Measurements from ENCODE around the gene NPHS1. TPM values are rescaled to one million over a fixed set of nuclear protein-coding genes. Genes with fewer than 3 reads are reported as not detected.
A peak's percentile ranks its signal among the peaks of the same experiment; 100 is the strongest.

NPHS1 gene, protein sequence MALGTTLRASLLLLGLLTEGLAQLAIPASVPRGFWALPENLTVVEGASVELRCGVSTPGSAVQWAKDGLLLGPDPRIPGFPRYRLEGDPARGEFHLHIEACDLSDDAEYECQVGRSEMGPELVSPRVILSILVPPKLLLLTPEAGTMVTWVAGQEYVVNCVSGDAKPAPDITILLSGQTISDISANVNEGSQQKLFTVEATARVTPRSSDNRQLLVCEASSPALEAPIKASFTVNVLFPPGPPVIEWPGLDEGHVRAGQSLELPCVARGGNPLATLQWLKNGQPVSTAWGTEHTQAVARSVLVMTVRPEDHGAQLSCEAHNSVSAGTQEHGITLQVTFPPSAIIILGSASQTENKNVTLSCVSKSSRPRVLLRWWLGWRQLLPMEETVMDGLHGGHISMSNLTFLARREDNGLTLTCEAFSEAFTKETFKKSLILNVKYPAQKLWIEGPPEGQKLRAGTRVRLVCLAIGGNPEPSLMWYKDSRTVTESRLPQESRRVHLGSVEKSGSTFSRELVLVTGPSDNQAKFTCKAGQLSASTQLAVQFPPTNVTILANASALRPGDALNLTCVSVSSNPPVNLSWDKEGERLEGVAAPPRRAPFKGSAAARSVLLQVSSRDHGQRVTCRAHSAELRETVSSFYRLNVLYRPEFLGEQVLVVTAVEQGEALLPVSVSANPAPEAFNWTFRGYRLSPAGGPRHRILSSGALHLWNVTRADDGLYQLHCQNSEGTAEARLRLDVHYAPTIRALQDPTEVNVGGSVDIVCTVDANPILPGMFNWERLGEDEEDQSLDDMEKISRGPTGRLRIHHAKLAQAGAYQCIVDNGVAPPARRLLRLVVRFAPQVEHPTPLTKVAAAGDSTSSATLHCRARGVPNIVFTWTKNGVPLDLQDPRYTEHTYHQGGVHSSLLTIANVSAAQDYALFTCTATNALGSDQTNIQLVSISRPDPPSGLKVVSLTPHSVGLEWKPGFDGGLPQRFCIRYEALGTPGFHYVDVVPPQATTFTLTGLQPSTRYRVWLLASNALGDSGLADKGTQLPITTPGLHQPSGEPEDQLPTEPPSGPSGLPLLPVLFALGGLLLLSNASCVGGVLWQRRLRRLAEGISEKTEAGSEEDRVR (N-terminal part only)
- total RNA-seq (2021; fragmentation: NEBNext Ultra II Directional; extraction: Animal tissue kit (Norgen Biotek cat#: 25700)) (0.40 and 1.4 TPM in 2 replicates), polyA plus RNA-seq (2011; rRNA removed) (1.3 and 1.9 TPM in 2 replicates), polyA minus RNA-seq (2011; rRNA and poly(A)+ RNA removed) (0.63 and 0.73 TPM in 2 replicates)
- polyA plus RNA-seq (2011; cell fraction: cytosol; rRNA removed), result 2.6 TPM
- 8.1 TPM for polyA plus RNA-seq (2011; cell fraction: nucleus; rRNA removed)
- 0.87 to 1.9 TPM (median 1.4 TPM) in 4 replicates for polyA plus RNA-seq (2012, experiment 1 of 2)
- 0.34 TPM for polyA plus RNA-seq (2012, experiment 2 of 2)
- 0.69 TPM for polyA plus RNA-seq (2013, experiment 1 of 2)
- polyA plus RNA-seq (2013, experiment 2 of 2), result 0.68 TPM
- 0.73 TPM for polyA minus RNA-seq (2011; cell fraction: cytosol; rRNA and poly(A)+ RNA removed)
- 1.7 TPM for polyA minus RNA-seq (2011; cell fraction: nucleus; rRNA and poly(A)+ RNA removed)
- long read RNA-seq, experiment 1, result 0 reads
- long read RNA-seq, experiment 2, partial matches to known transcripts, result 1 of 2 reads
- long read RNA-seq, experiment 2, other reads (novel, unspliced or antisense), result 1 of 2 reads

DNA sequence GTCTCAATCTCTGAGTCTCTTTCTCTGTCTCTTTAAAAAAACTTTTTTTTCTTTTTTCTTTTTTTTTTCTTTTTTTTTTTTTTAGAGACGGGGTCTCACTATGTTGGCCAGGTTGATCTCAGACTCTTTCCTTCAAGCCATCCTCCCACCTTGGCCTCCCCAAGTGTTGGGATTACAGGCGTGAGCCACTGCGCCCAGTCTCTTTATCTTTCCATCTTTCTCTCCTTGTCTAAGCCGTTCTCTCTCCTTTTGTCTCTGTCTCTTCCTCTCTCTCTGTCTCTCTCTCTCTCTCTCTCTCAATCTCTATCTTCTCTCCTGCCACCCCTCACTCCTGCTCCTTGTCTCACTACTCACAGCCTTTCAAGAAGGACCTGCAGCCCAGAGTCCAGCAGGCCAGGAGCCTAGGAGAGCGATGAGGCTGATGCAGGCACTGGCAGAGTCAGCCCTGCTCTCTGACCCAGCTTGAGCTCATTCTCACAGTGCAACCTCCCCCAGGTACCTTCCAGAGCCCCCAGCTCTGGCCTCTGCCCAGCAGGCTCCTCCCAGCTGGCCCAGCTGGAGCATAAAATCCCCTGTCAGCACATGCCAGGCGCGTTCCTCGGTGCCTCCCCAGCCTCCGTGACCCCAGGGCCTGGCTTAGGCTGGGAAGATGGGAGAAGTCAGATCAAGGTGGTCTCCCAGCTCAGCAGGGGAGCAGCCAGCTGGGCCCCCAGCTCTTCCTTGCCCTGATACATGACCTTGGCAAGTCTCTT, at the start of gene NPHS1:
NPHS1 (minus strand) TSS at position 476 of the 752 bp plus-strand sequence. CDS start 667 bp downstream, outside the sequence.
- FAIRE-seq (no peak), DNase-seq (ENCODE audit: low read depth in 1 of 2, low spot score in 2 of 2) (no peak)
- H3K18ac ChIP-seq (ENCODE audit: extremely low read depth, low read length), result peak within 1 kb of the TSS; percentile 15
- H3K79me2 ChIP-seq (ENCODE audit: control insufficient read depth in 1 of 2, insufficient read depth in 2 of 2, low read length in 2 of 2), result no peaks in the 10 kb centered on the region
- H3K9ac ChIP-seq (replicated peaks in 1 of 4; ENCODE audit: extremely low read depth in 1 of 4, low read depth in 3 of 4, low read length in 3 of 4), result no peak within 1 kb of the TSS
- POLR2A ChIA-PET (ENCODE audit: partially characterized antibody), result interaction anchor here (1.0 kb wide), 1 partner anchor 9 kb away, joined by 4 read pairs; no protein-coding TSS in a partner anchor
- no peak within 1 kb of the TSS for H2BK120ac ChIP-seq (replicated peaks; ENCODE audit: low read depth, low read length)
- 90% methylated on average over 8 of the region's 9 CpGs; no CpG with 5 or more reads in 1 of the 2 experiments for WGBS, 2 experiments (ENCODE audit: extremely low coverage in 1 of 2, insufficient coverage in 1 of 2, insufficient read length in 1 of 2, insufficient replicate concordance in 2 of 2, low coverage in 1 of 2, low lambda C conversion rate in 2 of 2, missing lambda C conversion rate in 1 of 2)
- no peak within 1 kb of the TSS for H3K23ac ChIP-seq (ENCODE audit: insufficient read length)
- peak within 1 kb of the TSS; percentile 8 for H4K91ac ChIP-seq (replicated peaks; ENCODE audit: insufficient read length, low read length)
- peaks cover 3 to 26% (median 20%) of the 10 kb centered on the region in 4 experiments for H3K27me3 ChIP-seq (replicated peaks in 1 of 4; ENCODE audit: control insufficient read depth in 3 of 4, extremely low read depth in 1 of 4, insufficient read depth in 3 of 4, low read length in 3 of 4)
- H2AFZ ChIP-seq (ENCODE audit: low read length), result no peak within 1 kb of the TSS; the same call in 1 of the 2 replicates
- peak within 1 kb of the TSS; percentile 34 to 51 for H3K4me2 ChIP-seq (ENCODE audit: insufficient read depth in 1 of 2, low read depth in 2 of 2, low read length in 2 of 2)
- H3K23me2 ChIP-seq (ENCODE audit: low read depth, low read length), result peaks cover 8% of the 10 kb centered on the region; the same call in 1 of the 2 replicates
- H4K8ac ChIP-seq (ENCODE audit: extremely low read depth, insufficient read depth, low read length), result peak within 1 kb of the TSS; percentile 88
- H2BK5ac ChIP-seq (ENCODE audit: low read depth, low read length), result no peak within 1 kb of the TSS
- H3K14ac ChIP-seq (ENCODE audit: insufficient read length), result no peak within 1 kb of the TSS
- H3K4me3 ChIP-seq (ENCODE audit: extremely low read depth in 1 of 4, insufficient read depth in 2 of 4, low read depth in 3 of 4, low read length in 4 of 4), result peak within 1 kb of the TSS in 1 of 4 experiments; percentile 41; a peak in 3 of 8 replicates
- H3K36me3 ChIP-seq (ENCODE audit: control insufficient read depth in 2 of 4, insufficient read depth in 4 of 4, low read length in 3 of 4), result no peaks in the 10 kb centered on the region
- H3K27ac ChIP-seq (ENCODE audit: low read depth, low read length), result no peak within 1 kb of the TSS
- no peaks in the 10 kb centered on the region for H3K9me3 ChIP-seq (ENCODE audit: insufficient read depth in 2 of 2, low read depth in 1 of 2, low read length in 1 of 2)
- peaks cover 0 to 1% of the 10 kb centered on the region in 2 experiments for H4K20me1 ChIP-seq (replicated peaks in 1 of 2; ENCODE audit: control insufficient read depth in 1 of 2, insufficient read depth in 2 of 2, low read length in 2 of 2)
- H3K4ac ChIP-seq (replicated peaks; ENCODE audit: insufficient read length, low read depth, low read length), result no peak within 1 kb of the TSS
- no peak within 1 kb of the TSS for H2BK12ac ChIP-seq (ENCODE audit: low read depth, low read length)
- H3K79me1 ChIP-seq (ENCODE audit: low read depth, low read length), result no peaks in the 10 kb centered on the region
- no peak within 1 kb of the TSS for H2BK15ac ChIP-seq (ENCODE audit: low read length)
- peaks cover 0 to 12% (median 7%) of the 10 kb centered on the region in 4 experiments; a peak in 5 of 7 replicates for H3K4me1 ChIP-seq (replicated peaks in 1 of 4; ENCODE audit: control insufficient read depth in 3 of 4, insufficient read depth in 4 of 4, low read length in 3 of 4)
- no peak within 1 kb of the TSS for H2BK20ac ChIP-seq (ENCODE audit: low read length)
- no peak within 1 kb of the TSS for H3K56ac ChIP-seq (replicated peaks; ENCODE audit: insufficient read length, low read depth, low read length)
- peak within 1 kb of the TSS; percentile 75; the same call in 1 of the 2 replicates for H2AK5ac ChIP-seq (ENCODE audit: low read depth, low read length)
- no peak within 1 kb of the TSS for H4K5ac ChIP-seq (ENCODE audit: insufficient read length, low read depth, low read length)
- CTCF ChIA-PET (ENCODE audit: partially characterized antibody), result interaction anchor here (1.3 to 2.5 kb wide), 3 partner anchors 8 to 77 kb away, joined by 3 to 18 read pairs (median 4); no protein-coding TSS in a partner anchor
- TF ChIP-seq SP4 (IDR thresholded peaks at IDR 0.05; ENCODE audit: low read length) (no peak), HDAC6 (IDR thresholded peaks at IDR 0.05; ENCODE audit: low read depth, low read length) (no peak)
- TF ChIP-seq, protein P1, sequence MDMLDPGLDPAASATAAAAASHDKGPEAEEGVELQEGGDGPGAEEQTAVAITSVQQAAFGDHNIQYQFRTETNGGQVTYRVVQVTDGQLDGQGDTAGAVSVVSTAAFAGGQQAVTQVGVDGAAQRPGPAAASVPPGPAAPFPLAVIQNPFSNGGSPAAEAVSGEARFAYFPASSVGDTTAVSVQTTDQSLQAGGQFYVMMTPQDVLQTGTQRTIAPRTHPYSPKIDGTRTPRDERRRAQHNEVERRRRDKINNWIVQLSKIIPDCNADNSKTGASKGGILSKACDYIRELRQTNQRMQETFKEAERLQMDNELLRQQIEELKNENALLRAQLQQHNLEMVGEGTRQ (IDR thresholded peaks at IDR 0.05; ENCODE audit: low read length), result no peak
